ENCODE results near the gene CDH4. TPM values are rescaled to one million over a fixed set of nuclear protein-coding genes. Genes with fewer than 3 reads are reported as not detected.

Gene CDH4
- total and polyA plus RNA-seq, 2 of the 8 experiments (the other 6 are each of a cell fraction or from before 2014, with no cell fraction given), result 4.3 to 7.9 TPM

- TF ChIP-seq CHD7 (IDR thresholded peaks at IDR 0.05; ENCODE audit: insufficient replicate concordance, low read length), result no peak
Observed at GRCh38 chr20:61814726-61815125, 562.7 kb downstream of the CDH4 start (continued).

Data from H1 (cell line).